Renal cortex interstitium (tissue), 15 donors: ENCODE results near the gene FOXC2. TPM values are rescaled to one million over a fixed set of nuclear protein-coding genes. Genes with fewer than 3 reads are reported as not detected.
A peak's percentile ranks its signal among the peaks of the same experiment; 100 is the strongest.

Source experiments
- DNase-seq, 11 donors: peaks; one replicate each; pipeline ENCODE4 v3.0.0-alpha.2; 2013; ENCODE audit warnings: low read depth in 9 of 11, low spot score in 4 of 11; ENCODE audit errors: extremely low read depth in 1 of 11
- long read RNA-seq, 16 experiments: transcript quantifications; one replicate each; lab custom pipeline, GENCODE V29; 2026
- polyA plus RNA-seq, 3 donors: library from polyadenylated mRNA; unstranded; fragments of 120-200 nt; gene quantifications; one replicate each; pipeline ENCODE4 v1.2.1, GENCODE V29; 2013; ENCODE audit not compliant: insufficient read length in 3 of 3

Gene FOXC2
- polyA plus RNA-seq, result 10 to 100 TPM; 43.2 to 56.6 (median 46.3) TPM
- long read RNA-seq, donor 1, transcript FOXC2-202 (1 exons, 2,900 nt), result minor isoform, 29 of 83 reads
- long read RNA-seq, donor 1, transcript FOXC2-201 (1 exons, 2,478 nt), result major isoform, 54 of 83 reads
- long read RNA-seq, donor 1, partial matches to known transcripts, result 0 of 83 reads
- long read RNA-seq, donor 1, other reads (novel, unspliced or antisense), result 0 of 83 reads
- long read RNA-seq, donor 2, transcript FOXC2-201 (1 exons, 2,478 nt), result major isoform, 44 of 67 reads
- long read RNA-seq, donor 2, transcript FOXC2-202 (1 exons, 2,900 nt), result minor isoform, 23 of 67 reads
- long read RNA-seq, donor 2, partial matches to known transcripts, result 0 of 67 reads
- long read RNA-seq, donor 2, other reads (novel, unspliced or antisense), result 0 of 67 reads
- long read RNA-seq, donor 3, transcript FOXC2-202 (1 exons, 2,900 nt), result major isoform, 42 of 74 reads
- long read RNA-seq, donor 3, transcript FOXC2-201 (1 exons, 2,478 nt), result minor isoform, 32 of 74 reads
- long read RNA-seq, donor 3, partial matches to known transcripts, result 0 of 74 reads
- long read RNA-seq, donor 3, other reads (novel, unspliced or antisense), result 0 of 74 reads
- long read RNA-seq, donor 4, transcript FOXC2-202 (1 exons, 2,900 nt), result major isoform, 13 of 26 reads
- long read RNA-seq, donor 4, transcript FOXC2-201 (1 exons, 2,478 nt), result major isoform, 13 of 26 reads
- long read RNA-seq, donor 4, partial matches to known transcripts, result 0 of 26 reads
- long read RNA-seq, donor 4, other reads (novel, unspliced or antisense), result 0 of 26 reads
- long read RNA-seq, donor 5, result 0 reads
- long read RNA-seq, donor 6, transcript FOXC2-202 (1 exons, 2,900 nt), result minor isoform, 21 of 69 reads
- long read RNA-seq, donor 6, transcript FOXC2-201 (1 exons, 2,478 nt), result major isoform, 48 of 69 reads
- long read RNA-seq, donor 6, partial matches to known transcripts, result 0 of 69 reads
- long read RNA-seq, donor 6, other reads (novel, unspliced or antisense), result 0 of 69 reads
- long read RNA-seq, donor 7, transcript FOXC2-202 (1 exons, 2,900 nt), result minor isoform, 21 of 75 reads
- long read RNA-seq, donor 7, transcript FOXC2-201 (1 exons, 2,478 nt), result major isoform, 54 of 75 reads
- long read RNA-seq, donor 7, partial matches to known transcripts, result 0 of 75 reads
- long read RNA-seq, donor 7, other reads (novel, unspliced or antisense), result 0 of 75 reads
- long read RNA-seq, donor 8, result 0 reads
- long read RNA-seq, donor 9, transcript FOXC2-201 (1 exons, 2,478 nt), result minor isoform, 19 of 44 reads
- long read RNA-seq, donor 9, transcript FOXC2-202 (1 exons, 2,900 nt), result major isoform, 25 of 44 reads
- long read RNA-seq, donor 9, partial matches to known transcripts, result 0 of 44 reads
- long read RNA-seq, donor 9, other reads (novel, unspliced or antisense), result 0 of 44 reads
- long read RNA-seq, donor 10, transcript FOXC2-201 (1 exons, 2,478 nt), result major isoform, 34 of 50 reads
- long read RNA-seq, donor 10, transcript FOXC2-202 (1 exons, 2,900 nt), result minor isoform, 16 of 50 reads
- long read RNA-seq, donor 10, partial matches to known transcripts, result 0 of 50 reads
- long read RNA-seq, donor 10, other reads (novel, unspliced or antisense), result 0 of 50 reads
- long read RNA-seq, donor 11, transcript FOXC2-202 (1 exons, 2,900 nt), result major isoform, 24 of 37 reads
- long read RNA-seq, donor 11, transcript FOXC2-201 (1 exons, 2,478 nt), result minor isoform, 13 of 37 reads
- long read RNA-seq, donor 11, partial matches to known transcripts, result 0 of 37 reads
- long read RNA-seq, donor 11, other reads (novel, unspliced or antisense), result 0 of 37 reads
- long read RNA-seq, donor 12, transcript FOXC2-202 (1 exons, 2,900 nt), result minor isoform, 7 of 26 reads
- long read RNA-seq, donor 12, transcript FOXC2-201 (1 exons, 2,478 nt), result major isoform, 19 of 26 reads
- long read RNA-seq, donor 12, partial matches to known transcripts, result 0 of 26 reads
- long read RNA-seq, donor 12, other reads (novel, unspliced or antisense), result 0 of 26 reads
- long read RNA-seq, donor 13, result 0 reads
- long read RNA-seq, donor 14, transcript FOXC2-202 (1 exons, 2,900 nt), result major isoform, 25 of 45 reads
- long read RNA-seq, donor 14, transcript FOXC2-201 (1 exons, 2,478 nt), result minor isoform, 20 of 45 reads
- long read RNA-seq, donor 14, partial matches to known transcripts, result 0 of 45 reads
- long read RNA-seq, donor 14, other reads (novel, unspliced or antisense), result 0 of 45 reads
- long read RNA-seq, donor 15, transcript FOXC2-202 (1 exons, 2,900 nt), result minor isoform, 13 of 30 reads
- long read RNA-seq, donor 15, transcript FOXC2-201 (1 exons, 2,478 nt), result major isoform, 17 of 30 reads
- long read RNA-seq, donor 15, partial matches to known transcripts, result 0 of 30 reads
- long read RNA-seq, donor 15, other reads (novel, unspliced or antisense), result 0 of 30 reads
- long read RNA-seq, donor 16, transcript FOXC2-202 (1 exons, 2,900 nt), result major isoform, 60 of 108 reads
- long read RNA-seq, donor 16, transcript FOXC2-201 (1 exons, 2,478 nt), result minor isoform, 48 of 108 reads
- long read RNA-seq, donor 16, partial matches to known transcripts, result 0 of 108 reads
- long read RNA-seq, donor 16, other reads (novel, unspliced or antisense), result 0 of 108 reads

- DNase-seq, result peak in 10 of 11 donors; percentile 84 to 97 (median 96)
These were observed at the start of gene FOXC2 for GRCh38 chr16:86566601-86566965. Gene FOXC2 (plus strand): TSS chr16:86566829. CDS start chr16:86567336, 507 bp downstream.

GRCh38 chr16:86517033-86517432 lies 49.6 kb upstream of the FOXC2 start:
- no peak for DNase-seq

GRCh38 chr16:86517652-86518258 lies 48.9 kb upstream of the FOXC2 start:
- DNase-seq, result peak in 2 of 11 donors; percentile 41 to 52

GRCh38 chr16:86519007-86519648 lies 47.5 kb upstream of the FOXC2 start:
- no peak for DNase-seq

GRCh38 chr16:86519649-86520316 lies 46.8 kb upstream of the FOXC2 start:
- peak in 2 of 11 donors; percentile 37 to 42 for DNase-seq

GRCh38 chr16:86520317-86521210 lies 46.1 kb upstream of the FOXC2 start:
- no peak for DNase-seq

GRCh38 chr16:86521236-86522197 lies 45.1 kb upstream of the FOXC2 start:
- no peak for DNase-seq

- DNase-seq, result no peak
These were observed 44.0 kb upstream of the FOXC2 start for GRCh38 chr16:86522634-86523033.

GRCh38 chr16:86523166-86523740 lies 43.4 kb upstream of the FOXC2 start:
- no peak for DNase-seq

GRCh38 chr16:86524029-86524428 lies 42.6 kb upstream of the FOXC2 start:
- DNase-seq, result no peak

GRCh38 chr16:86525696-86526095 lies 40.9 kb upstream of the FOXC2 start:
- DNase-seq, result no peak

- no peak for DNase-seq
These were observed 39.3 kb upstream of the FOXC2 start for GRCh38 chr16:86527366-86527765.
